GM23248 (cell line): ENCODE results near the gene WBP2NL.

Experiments
- EZH2 ChIP-seq: fragments of 200-600 bp; sonication (generic); IDR thresholded peaks from 2 replicates; pipeline ENCODE4 v1.6.1; 2018; ENCODE audit warnings: antibody characterized with exemption, mild to moderate bottlenecking; ENCODE audit not compliant: insufficient read depth, poor library complexity, severe bottlenecking
- EZH2phosphoT487 ChIP-seq: fragments of 200-600 bp; sonication (generic); IDR thresholded peaks from 2 replicates; pipeline ENCODE4 v1.6.1; 2018; ENCODE audit warnings: antibody characterized with exemption, moderate library complexity, mild to moderate bottlenecking, low read depth; ENCODE audit not compliant: insufficient read depth

DNA sequence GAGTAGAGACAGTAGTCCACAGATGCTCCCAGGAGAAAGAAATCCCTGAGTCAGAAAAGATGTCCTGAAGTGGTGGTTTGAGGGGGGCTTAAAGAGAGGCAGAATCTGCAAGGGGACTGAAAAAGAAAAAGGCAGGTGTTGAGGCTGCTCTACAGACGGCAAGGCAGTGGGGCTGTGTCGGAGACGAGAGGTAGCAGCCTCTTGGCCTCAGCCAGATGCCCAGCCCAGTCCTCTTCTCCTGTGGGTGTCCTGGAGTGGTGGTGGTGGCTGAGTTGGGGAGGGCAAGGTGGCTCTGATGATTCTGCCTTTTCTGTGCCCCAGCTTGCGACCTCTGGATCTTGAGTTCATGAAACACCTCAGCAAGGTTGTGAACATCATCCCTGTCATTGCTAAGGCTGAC is 9.3 kb upstream of the WBP2NL start:
- TF ChIP-seq EZH2 = no peak
- TF ChIP-seq EZH2phosphoT487 = no peak
